GM18526 (cell line): ENCODE measurements around the gene TMEM41B.

ENCODE experiments used
- POLR2A ChIP-seq: IDR thresholded peaks from 3 replicates; pipeline ENCODE4 v1.6.1; 2011; ENCODE audit not compliant: insufficient read length; ENCODE audit errors: extremely low read depth

TMEM41B gene

GRCh38 chr11:9310485-9311090 lies 3.8 kb downstream of the TMEM41B start:
- TF ChIP-seq POLR2A, result no peak

GRCh38 chr11:9304178-9304577 lies 10.2 kb downstream of the TMEM41B start:
- TF ChIP-seq POLR2A, result no peak

DNA sequence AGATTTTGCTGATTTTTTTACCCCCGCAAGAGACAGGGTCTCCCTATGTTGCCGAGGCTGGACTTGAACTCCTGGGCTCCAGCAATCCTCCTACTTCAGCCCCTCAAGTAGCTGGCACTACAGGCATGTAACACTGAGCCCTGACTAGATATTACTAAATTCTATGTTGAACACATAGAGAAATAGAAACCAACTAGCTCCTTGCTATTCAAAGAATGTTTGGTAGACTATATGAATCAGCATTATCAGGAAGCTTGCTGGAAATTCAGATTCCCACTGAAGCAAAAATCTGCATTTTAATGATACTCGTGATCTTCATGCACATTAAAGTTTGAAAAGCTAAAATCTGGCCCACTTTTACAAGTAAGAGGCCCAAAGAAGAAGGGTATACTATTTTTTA lies 11.9 kb downstream of the TMEM41B start:
- TF ChIP-seq POLR2A, result no peak

DNA sequence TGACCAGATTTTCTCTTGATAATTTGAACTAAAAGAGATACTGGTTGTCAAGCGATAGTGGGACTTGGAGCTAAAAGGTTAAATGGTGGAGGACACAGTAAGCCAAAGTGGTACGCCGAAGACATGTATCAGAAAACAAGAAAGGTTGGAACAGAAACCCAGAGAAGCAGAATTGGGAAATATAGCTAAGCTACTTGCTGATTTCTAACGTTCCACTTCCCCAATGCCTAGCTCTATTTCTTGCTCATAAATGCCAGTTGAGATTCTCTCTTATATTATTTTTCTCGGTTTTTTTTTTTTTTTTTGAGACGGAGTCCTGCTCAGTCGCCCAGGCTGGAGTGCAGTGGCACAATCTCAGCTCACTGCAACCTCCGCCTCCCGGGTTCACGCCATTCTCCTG lies 12.7 kb downstream of the TMEM41B start:
- no peak for TF ChIP-seq POLR2A

DNA sequence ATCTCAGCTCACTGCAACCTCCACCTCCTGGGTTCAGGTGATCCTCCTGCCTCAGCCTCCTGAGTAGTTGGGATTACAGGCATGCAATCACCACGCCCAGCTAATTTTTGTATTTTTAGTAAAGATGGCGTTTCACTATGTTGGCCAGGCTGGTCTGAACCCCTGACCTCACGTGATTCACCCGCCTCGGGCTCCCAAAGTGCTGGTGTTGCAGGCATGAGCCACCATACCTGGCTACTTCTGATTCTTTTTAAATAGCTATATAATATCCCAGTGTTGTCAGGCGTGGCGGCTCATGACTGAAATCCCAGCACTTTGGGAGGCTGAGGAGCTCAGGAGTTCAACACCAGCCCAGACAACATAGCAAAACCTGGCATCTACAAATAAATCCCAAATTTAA lies 20.7 kb downstream of the TMEM41B start:
- no peak for TF ChIP-seq POLR2A

DNA sequence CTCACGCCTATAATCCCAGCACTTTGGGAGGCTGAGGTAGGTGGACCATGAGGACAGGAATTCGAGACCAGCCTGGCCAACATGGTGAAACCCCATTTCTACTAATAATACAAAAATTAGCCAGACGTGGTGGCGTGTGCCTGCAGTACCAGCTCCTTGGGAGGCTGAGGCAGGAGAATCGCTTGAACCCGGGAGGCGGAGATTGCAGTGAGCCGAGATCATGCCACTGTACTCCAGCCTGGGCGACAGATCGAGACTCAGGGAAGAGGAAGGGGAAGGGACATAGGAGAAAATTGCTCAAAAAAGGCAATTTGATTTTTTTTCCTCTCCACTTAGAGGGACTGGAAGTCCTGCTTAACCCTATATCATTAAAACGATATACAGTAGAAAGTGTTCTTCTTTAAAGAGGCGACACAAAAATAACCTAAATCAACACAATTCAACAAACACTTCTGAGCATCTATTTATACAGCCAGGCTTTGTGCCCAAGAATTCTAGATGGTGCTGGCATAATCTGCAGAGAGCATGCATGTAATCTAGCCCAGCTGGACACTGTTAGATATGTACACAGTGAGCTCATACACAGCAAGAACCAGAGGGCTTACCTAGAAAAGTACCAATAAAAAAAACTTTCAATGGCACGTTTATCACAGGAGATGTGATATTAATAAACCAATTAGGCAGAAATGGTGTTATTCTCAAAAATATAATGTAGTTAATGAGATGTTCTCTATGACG lies 28.4 kb downstream of the TMEM41B start:
- no peak for TF ChIP-seq POLR2A

DNA sequence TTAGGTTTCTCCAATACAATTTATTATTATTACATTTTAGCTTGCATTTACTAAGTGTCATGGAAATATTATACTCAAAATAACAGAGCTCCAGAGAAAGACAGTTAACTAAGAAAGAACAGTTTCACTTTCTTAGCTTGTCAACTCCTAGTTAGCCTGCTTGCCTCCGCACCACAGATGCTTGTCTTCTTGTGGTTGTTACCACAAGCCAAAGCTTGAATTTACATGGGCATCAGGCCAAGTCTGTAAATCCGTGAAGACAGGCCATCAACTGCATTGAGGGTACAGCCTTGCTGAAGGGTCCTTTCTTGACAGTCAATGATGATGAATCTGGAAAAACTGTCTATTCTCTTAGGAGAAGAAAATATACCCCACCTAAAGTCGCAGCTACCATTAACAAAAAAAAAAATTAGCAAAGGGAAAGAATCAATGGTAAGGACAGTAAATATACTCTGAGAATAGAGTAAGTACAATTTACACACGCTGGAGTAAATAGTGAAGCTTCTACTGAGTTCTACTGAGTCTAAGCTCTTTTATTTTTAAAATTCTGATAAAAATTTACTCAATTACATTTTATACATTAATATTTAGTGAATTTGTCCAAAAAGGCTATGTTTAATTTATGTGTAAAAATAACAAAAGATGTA lies 33.6 kb downstream of the TMEM41B start:
- TF ChIP-seq POLR2A, result no peak

DNA sequence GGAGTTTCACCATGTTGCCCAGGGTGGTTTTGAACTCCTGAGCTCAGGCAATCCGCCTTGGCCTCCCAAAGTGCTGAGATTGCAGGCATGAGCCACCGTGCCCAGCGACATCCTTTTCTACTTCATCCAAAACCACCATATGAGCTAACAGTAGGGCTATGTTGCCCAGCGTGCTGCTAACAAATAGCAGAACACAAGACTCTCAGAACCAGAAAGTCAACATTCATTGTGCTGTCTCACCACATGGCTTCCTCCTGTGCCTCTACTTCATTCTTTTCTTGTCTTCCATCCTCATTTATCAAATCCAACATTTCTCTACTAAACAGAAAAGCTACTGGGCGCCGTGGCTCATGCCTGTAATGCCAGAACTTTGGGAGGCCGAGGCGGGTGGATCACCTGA lies 37.2 kb downstream of the TMEM41B start:
- no peak for TF ChIP-seq POLR2A

DNA sequence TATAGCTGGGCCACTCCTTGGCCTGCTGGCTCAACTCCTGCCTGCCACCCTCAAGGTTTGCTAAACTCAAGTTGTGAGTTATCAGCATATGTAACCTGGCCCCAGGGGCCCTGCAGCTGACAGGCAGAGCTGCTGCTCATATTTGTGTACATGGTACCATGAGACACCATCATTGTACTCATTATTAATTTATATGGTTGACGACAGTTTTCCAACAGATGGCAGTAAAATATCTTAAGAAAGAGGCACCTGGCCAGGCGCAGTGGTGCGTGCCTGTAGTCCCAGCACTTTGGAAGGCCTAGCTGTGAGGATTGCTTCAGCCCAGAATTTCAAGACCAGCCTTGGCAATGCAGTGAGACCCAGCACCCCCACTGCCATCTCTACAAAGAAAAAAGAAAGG lies 37.8 kb downstream of the TMEM41B start:
- no peak for TF ChIP-seq POLR2A

DNA sequence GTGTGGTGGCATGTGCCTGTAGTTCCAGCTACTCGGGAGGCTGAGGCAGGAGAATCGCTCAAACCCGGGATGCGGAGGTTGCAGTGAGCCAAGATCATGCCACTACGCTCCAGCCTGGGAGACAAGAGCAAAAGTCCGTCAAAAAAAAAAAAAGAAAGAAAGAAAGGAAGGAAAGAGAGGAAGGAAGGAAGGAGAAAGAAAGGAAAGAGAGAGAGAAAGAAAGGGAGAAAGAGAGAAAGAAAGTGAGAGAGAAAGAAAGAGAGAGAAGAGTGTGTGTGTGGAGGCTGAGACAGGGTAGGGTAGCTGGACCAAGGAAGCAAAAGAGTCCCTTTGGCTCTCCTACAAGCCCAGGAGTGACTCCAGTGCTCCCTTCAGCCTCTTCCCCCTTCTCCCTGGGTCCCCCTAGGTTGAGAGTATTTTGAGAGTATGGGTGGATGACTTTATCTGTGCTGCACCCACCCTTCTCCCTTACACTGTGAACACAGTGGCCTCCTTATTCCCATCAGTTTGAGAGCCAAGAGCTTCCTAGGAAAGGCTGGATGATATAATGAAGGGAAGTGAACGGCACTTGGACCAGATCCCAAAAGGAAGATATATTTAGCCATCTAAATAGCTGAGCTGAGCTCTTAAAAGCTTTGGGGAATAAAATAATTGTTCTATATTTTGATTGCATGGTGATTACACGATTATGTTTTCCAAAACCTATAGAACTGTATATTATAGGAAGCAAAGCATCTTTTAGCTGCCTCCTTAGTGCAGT lies 39.7 kb downstream of the TMEM41B start:
- TF ChIP-seq POLR2A, result no peak

DNA sequence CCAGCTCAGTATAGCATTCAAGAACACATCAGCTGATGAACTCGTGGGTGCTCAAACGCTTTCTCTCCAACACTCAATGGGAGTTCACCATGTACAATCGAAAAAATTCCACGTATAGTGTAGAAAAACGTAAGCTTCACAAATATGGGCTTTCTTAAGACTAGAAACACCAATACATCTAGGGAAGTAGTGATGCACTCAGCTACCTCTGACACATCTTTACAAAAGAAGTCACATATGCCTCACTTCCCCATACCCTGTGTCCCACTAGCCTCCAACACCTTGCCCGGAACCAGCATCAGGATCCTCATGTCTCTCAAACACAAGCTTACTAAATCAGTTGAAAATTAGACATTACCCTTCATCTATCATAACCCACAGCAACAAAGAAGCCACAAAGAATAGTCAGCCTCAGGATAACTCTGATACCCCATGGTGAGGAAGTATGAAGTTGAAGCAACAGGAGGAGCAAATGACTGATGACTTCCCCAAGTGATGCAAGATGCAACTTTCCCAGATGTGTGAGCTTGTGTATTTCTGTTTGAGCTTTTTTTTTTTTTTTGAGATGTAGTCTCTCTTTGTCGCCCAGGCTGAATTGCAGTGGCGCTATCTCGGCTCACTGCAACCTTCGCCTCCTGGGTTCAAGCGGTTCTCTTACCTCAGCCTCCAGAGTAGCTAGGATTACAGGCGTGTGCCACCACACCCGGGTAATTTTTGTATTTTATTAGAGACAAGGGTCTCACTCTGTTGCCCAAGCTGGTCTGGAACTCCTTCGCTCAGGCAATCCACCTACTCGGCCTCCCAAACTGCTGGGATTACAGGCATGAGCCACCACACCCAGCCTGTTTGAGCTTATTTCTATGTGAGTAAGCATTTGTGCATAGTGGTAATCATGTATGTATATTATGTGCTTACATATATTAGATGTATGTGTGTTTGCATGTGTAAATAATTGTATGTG lies 40.7 kb downstream of the TMEM41B start:
- no peak for TF ChIP-seq POLR2A

DNA sequence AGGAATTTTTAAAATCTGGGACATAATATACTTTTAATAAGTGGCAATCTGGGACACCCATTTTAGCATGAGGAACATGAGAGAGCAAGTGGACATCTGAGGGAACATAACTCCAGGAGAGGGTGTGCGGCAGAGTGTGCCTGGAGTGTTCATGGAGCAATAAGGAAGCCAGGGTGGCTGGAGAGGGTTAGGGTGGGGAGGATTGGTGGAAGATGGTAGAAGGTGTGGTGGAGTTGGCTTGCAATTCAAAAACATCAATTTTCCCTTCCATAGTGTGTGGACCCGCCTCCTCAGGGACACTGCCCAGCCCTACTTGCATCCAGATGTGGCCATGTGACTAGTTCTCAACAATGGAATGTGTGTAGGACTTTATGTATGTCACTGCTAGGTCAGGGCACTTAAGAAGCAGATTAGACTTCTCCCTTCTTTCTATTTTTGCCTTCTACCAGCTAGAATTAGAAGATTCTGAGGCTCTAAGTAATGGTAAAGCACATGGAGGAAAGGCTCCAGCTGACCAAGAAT lies 44.8 kb downstream of the TMEM41B start:
- TF ChIP-seq POLR2A, result no peak

DNA sequence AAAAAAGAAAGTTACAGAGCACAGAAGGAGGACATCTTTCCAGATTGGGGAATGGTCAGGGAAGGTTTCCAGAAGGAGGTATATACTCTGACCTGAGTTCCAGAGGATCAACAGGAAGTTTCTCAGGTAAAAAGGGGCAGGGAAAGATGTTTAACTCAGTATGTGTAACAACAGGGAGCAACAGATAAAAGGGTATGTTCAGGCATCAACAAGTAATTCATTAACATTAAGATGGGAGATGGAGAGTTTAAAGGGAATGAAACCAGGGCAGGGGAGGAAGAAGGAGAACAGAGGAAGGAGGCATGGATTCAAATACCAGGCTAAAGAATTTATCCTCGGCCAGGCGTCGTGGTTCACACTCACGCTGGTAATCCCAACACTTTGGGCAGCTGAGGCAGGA lies 46.7 kb downstream of the TMEM41B start:
- no peak for TF ChIP-seq POLR2A

DNA sequence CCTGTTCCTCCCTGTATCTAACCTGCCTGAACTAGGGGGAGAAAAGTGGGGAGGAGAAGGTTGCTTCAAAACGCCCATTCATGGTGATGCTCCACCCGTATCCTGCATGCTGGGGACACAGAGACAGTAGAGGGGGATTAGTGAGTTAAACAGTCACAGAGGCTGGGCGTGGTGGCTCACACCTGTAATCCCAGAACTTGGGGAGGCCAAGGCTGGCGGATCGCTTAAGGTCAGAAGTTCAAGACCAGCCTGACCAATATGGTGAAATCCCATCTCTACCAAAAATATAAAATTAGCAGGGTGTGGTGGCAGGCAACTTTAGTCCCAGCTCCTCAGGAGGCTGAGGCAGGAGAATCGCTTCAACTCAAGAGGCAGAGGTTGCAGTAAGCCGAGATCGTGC lies 47.5 kb downstream of the TMEM41B start:
- no peak for TF ChIP-seq POLR2A
